Measurements from ENCODE around the gene TARS2.
A peak's percentile ranks its signal among the peaks of the same experiment; 100 is the strongest.

Gene TARS2, protein sequence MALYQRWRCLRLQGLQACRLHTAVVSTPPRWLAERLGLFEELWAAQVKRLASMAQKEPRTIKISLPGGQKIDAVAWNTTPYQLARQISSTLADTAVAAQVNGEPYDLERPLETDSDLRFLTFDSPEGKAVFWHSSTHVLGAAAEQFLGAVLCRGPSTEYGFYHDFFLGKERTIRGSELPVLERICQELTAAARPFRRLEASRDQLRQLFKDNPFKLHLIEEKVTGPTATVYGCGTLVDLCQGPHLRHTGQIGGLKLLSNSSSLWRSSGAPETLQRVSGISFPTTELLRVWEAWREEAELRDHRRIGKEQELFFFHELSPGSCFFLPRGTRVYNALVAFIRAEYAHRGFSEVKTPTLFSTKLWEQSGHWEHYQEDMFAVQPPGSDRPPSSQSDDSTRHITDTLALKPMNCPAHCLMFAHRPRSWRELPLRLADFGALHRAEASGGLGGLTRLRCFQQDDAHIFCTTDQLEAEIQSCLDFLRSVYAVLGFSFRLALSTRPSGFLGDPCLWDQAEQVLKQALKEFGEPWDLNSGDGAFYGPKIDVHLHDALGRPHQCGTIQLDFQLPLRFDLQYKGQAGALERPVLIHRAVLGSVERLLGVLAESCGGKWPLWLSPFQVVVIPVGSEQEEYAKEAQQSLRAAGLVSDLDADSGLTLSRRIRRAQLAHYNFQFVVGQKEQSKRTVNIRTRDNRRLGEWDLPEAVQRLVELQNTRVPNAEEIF

DNA sequence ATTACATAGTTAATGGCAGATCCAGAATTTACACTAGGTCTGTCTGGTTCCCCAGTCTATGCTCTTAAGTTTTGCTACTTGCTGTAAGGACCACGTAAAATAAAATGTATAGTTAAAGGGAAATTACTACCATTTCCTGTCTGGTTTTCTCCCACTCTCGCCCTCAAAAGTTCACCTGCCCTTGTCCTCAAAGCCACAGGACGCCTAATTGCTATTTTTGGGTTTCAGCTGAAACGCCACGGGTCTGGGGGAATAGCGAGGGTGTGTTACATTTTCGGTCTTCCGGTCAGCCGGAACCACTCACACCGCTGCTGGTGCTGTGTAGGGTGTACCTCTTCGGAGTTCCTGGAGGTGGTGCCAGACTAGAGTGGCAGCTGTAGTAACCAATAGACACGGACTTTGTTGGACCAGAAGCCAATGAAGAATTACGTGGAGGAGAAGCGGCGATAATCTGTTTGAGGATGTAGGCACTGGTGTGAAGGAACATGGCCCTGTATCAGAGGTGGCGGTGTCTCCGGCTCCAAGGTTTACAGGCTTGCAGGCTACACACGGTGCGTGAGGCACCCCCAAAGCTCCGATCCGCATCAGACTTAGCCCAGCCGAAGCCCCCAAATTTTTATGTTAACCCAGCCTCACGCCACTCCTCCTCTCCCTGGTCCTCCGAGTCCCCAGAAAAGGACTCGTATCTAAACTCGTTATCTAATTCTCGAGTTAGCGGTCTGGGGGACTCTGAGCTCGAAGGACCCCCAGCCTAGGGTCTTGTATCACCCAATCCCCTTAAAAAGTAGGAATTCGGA is at the start of gene TARS2:
TARS2 (plus strand) TSS at position 454 of the 797 bp plus-strand sequence; CDS start at position 486, 32 bp downstream.
- peak; percentile 97 for DNase-seq

DNA sequence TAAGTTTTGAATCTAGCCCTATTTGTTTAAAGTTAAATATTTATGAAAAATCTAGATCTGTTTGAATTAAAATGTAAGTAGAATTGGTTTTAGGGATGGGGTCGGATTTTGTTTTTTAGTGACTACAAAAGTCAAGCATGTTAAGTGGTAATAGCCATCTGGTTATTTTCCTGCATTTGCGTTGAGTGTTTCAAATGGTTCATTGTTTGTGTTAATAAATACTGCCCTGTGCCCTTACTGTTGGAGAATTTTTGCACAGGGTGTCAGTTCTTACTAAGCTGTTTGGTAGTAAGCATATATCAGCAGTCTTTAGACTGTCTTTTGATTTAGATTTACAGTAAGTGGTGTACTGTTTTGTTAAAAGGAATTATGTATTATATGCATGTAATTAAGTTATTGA is 46.1 kb upstream of the TARS2 start:
- DNase-seq = no peak

DNA sequence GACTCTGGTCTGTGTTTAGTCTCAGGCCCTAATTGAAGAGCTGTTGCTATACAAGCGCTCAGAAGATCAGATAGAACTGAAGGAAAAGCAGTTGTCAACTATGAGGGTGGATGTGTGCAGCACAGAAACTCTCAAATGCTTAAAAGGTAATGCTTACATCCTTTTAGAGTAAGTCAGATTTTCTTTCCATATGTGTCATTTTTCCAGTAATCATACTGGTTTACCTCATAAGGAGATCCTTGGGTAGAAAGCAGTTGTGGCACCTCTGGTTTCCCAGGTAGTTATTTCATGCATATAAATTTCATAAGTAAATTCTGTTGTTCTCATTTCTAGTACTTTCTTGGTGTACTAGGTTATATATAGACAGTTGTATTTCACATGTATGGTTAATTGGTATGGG is 43.0 kb upstream of the TARS2 start:
- DNase-seq = no peak

DNA sequence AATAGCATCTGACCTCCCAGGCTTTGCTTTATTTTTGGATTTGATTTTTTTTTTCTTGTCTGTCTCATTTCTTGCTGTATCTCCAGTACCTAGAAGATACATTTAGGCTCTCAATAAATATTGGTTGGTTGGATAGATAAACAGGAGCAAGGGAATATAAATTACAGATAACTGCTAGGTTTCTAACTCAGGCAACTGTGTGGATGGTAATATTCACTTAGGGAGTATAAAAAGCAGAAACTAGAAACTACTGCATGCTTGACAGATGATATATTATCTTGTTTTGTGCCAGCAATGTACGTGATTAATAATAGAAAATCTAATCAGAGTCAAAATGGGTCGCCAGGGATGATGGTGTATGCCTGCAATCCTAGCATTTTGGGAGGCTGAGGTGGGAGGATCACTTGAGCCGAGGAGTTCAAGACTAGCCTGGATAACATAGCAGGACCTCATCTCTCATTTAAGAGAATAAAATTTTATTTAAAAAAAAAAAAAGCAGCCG is 31.0 kb upstream of the TARS2 start:
- DNase-seq = no peak

- peak; percentile 42 for DNase-seq
These were observed 22.8 kb upstream of the TARS2 start for GRCh38 chr1:150464422-150464826.

- no peak for DNase-seq
These were observed 20.3 kb upstream of the TARS2 start for GRCh38 chr1:150466964-150467363.

DNA sequence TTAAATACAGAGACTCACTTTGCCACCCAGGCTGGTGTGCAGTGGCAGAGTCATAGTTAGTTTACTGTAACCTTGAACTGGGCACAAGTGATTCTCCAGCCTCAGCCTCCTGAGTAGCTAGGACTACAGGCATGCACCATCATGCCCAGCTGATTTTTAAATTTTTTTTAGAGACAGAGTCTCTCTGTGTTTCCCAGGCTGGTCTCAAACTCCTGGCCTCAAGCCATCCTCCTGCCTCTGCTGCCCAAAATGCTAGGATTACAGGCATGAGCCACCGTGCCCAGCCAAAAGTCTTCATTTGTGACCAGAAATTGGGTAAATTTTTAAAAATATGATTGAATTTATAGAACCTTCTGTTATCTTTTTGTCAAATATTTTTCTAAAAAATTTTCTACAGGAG is 17.9 kb upstream of the TARS2 start:
- DNase-seq = no peak

- DNase-seq = no peak
These were observed 14.5 kb upstream of the TARS2 start for GRCh38 chr1:150472601-150473200.

GRCh38 chr1:150473659-150474058 is 13.6 kb upstream of the TARS2 start:
- DNase-seq = no peak

DNA sequence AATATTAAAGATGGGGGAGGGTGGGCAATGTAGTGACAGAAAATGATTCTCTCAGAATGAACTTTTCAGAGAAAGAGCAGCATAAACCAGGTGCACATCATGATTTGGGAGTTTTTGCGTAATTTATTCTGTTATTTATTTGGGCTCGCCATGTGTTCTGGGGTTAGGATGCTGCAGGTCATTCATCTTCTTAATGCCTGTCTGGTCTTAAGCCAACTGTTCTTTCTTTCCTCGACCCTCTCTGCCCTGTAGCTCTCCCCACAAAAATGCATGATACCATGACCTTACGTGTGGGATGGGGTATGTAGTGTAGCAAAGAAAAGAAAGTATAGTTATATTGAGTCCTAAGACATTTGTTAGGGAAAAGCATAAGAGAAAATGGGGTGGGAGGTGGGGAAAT is 12.3 kb upstream of the TARS2 start:
- no peak for DNase-seq

- DNase-seq = no peak
These were observed 10.5 kb upstream of the TARS2 start for GRCh38 chr1:150476754-150477153.

GRCh38 chr1:150477320-150477719 is 9.9 kb upstream of the TARS2 start:
- DNase-seq = no peak

DNA sequence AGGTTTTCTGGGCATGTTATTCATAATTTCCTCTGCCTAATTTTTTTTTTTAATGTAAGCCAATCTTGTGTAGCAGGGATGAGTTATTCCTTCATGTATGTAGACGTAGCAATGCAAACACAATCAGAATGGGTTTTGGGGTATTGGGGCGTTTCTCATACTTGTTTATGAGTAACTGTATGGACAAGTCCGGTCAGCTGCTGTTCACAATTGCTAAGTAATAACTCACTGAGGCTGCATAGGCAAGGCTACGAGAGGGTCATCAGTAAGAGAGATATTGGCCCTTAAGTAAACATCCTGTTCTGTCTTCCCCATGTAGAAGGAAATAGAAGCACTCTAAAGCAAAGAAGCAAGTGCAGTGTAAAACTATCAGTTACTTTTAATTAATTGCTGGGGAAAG is 9.5 kb upstream of the TARS2 start:
- no peak for DNase-seq

GRCh38 chr1:150479370-150479769 is 7.8 kb upstream of the TARS2 start:
- DNase-seq = no peak

DNA sequence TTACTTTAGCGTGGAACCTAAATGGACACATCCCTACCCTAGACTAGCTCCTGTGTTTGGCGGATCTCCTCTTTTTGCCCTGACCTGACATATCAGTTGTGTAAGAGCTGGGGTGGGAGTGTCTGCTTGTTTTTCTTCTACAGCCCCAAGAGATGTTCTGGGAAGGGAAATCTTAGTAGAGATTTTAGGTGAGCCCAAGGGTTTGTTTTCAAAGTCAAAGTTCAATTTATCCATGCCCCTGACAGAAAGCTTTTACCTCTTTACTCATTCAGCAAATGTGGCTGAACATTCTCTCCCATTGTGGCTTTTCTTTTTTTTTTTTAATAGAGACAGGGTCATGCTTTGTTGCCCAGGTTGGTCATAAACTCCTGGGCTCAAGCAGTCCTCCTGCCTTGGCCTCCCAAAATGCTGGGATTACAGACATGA is 7.3 kb upstream of the TARS2 start:
- DNase-seq = no peak

GRCh38 chr1:150484431-150484830 is 2.8 kb upstream of the TARS2 start:
- DNase-seq = no peak

- no peak for DNase-seq
These were observed 2.4 kb upstream of the TARS2 start for GRCh38 chr1:150484861-150485260.

DNA sequence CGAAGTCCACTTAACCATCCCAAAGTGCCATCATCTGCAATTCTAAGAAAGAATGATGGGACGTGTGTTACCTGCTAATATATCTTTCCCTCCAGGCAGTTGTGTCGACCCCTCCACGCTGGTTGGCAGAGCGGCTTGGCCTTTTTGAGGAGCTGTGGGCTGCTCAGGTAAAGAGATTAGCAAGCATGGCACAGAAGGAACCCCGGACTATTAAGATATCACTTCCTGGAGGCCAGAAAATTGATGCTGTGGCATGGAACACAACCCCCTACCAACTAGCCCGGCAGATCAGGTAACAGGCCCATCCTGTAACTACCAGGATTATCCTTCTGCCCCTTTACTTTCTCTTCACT is 520 bp downstream of the TARS2 start:
- no peak for DNase-seq

DNA sequence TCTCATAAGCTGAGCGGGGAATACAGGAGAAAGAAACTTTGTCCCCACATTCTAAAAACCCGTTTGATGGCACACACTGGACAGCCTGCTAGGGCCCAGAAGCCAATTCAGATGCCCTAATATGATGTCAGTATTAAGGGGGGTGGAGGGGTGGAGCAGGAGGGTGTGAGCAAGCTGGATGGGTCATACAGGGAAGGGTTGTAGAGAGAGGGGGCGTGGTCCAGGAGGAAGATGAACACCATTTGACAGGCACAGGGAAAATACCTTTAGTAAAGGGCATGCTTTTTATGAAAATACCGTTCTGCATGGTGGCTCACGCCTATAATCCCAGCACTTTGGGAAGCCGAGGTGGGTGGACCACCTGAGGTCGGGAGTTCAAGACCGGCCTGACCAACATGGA is 6.0 kb downstream of the TARS2 start:
- DNase-seq = no peak

DNA sequence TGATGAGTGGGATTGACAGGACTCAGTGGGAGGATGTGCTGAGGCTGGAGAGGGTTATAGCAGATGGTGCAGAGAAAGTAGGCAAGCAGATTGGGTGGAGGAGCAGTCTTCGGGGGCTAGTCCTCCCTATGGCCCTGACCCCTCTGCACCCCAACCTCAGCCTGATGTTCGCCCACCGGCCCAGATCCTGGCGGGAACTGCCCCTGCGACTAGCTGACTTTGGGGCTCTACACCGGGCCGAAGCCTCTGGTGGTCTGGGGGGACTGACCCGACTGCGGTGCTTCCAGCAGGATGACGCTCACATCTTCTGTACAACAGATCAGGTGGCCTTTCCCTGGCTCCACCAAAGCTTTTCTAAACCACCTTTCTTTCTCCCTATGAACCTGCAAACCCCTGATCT is 11.1 kb downstream of the TARS2 start:
- no peak for DNase-seq

DNA sequence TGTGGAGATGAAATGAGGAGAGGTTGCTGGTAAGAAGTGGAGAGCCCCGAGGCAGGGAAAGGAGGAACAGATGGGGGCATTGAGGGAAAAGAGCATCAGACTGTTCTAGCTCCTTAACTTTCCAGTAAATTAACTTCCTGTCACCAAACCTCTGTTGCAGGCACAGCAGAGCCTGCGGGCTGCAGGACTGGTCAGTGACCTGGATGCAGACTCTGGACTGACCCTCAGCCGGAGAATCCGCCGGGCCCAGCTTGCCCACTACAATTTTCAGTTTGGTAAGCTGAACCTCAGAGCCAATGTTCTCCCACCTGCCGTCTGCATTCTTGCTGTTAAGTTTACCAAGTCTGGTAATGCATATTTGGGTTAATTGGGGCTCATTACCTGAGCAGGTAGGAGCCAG is 18.2 kb downstream of the TARS2 start:
- DNase-seq = no peak

DNA sequence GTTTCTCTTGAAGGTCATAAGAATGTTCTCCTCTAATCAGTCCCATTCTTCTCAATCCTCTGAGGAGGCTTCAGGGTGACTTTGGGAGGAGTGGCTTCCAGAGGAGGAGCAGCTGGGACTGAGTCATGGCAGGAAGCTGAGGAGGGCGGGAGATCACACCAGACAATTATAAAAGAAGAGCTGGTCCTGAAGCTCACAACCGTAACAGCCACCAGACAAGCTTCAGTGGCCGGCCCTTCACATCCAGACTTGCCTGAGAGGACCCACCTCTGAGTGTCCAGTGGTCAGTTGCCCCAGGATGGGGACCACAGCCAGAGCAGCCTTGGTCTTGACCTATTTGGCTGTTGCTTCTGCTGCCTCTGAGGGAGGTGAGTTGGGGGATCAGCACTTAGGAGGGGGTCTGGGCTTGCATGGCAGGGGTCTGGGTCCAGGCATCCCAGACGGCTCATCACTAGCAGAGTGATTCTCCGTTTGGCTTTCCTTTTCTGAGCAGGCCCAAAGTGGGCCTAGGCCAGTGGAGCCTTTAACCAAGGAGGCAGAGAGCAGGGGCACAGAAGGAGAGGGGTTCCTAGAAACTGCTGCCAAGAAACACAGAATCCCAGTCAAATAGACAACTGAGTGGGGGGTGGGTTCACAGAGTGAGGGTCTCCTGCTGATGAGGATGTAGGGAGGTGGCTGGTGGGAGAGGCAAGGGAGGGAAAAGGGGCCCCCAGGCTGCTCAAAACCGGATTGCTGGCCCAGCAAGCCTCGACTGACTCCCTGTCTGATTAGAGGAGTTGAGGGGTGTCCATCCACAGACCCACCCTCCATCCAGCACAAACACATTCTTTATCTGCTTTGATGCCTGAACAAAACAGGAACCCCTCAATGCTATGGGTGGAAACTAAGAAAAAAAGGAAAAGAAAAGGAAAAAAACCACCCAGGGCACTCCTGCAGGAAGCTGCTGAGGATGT is 21.0 kb downstream of the TARS2 start, which contains the start of gene ECM1:
ECM1 (plus strand) TSS at position 198 of the 953 bp plus-strand sequence; CDS start at position 299, 101 bp downstream.
- DNase-seq = no peak

Measured in left hindlimb (tissue), 1 donor.